ENCODE data around the gene ADGRB2.

ADGRB2 gene

GRCh38 chr1:31775210-31775999, 11.3 kb upstream of the ADGRB2 start:
- peaks cover 28% of the 10 kb centered on the region for H3K27me3 ChIP-seq (ENCODE audit: control insufficient read depth, insufficient read depth, low read length)
- H3K4me1 ChIP-seq (ENCODE audit: control insufficient read depth, insufficient read depth, low read length) = no peaks in the 10 kb centered on the region
- no peaks in the 10 kb centered on the region for H3K36me3 ChIP-seq (ENCODE audit: control insufficient read depth, insufficient read depth, low read length)
- H3K9ac ChIP-seq (ENCODE audit: low read length) = no peak overlapping the region
- no peak overlapping the region for H3K27ac ChIP-seq (ENCODE audit: low read depth, low read length)
- no peak overlapping the region for H3K4me3 ChIP-seq (ENCODE audit: low read length)

GRCh38 chr1:31774495-31774894, 10.4 kb upstream of the ADGRB2 start:
- Histone ChIP-seq H3K27ac (ENCODE audit: low read depth, low read length) (no peak overlapping the region), H3K4me1 (ENCODE audit: control insufficient read depth, insufficient read depth, low read length) (no peaks in the 10 kb centered on the region), H3K9ac (ENCODE audit: low read length) (no peak overlapping the region), H3K27me3 (ENCODE audit: control insufficient read depth, insufficient read depth, low read length) (peaks cover 28% of the 10 kb centered on the region), H3K36me3 (ENCODE audit: control insufficient read depth, insufficient read depth, low read length) (no peaks in the 10 kb centered on the region), H3K4me3 (ENCODE audit: low read length) (no peak overlapping the region)

GRCh38 chr1:31773861-31774260, 9.7 kb upstream of the ADGRB2 start:
- H3K36me3 ChIP-seq (ENCODE audit: control insufficient read depth, insufficient read depth, low read length) = no peaks in the 10 kb centered on the region
- no peak overlapping the region for H3K9ac ChIP-seq (ENCODE audit: low read length)
- no peak overlapping the region for H3K4me3 ChIP-seq (ENCODE audit: low read length)
- no peaks in the 10 kb centered on the region for H3K4me1 ChIP-seq (ENCODE audit: control insufficient read depth, insufficient read depth, low read length)
- no peak overlapping the region for H3K27ac ChIP-seq (ENCODE audit: low read depth, low read length)
- peaks cover 28% of the 10 kb centered on the region for H3K27me3 ChIP-seq (ENCODE audit: control insufficient read depth, insufficient read depth, low read length)

GRCh38 chr1:31772669-31773248, 8.6 kb upstream of the ADGRB2 start:
- no peak overlapping the region for H3K27ac ChIP-seq (ENCODE audit: low read depth, low read length)
- H3K36me3 ChIP-seq (ENCODE audit: control insufficient read depth, insufficient read depth, low read length) = no peaks in the 10 kb centered on the region
- H3K4me1 ChIP-seq (ENCODE audit: control insufficient read depth, insufficient read depth, low read length) = no peaks in the 10 kb centered on the region
- H3K9ac ChIP-seq (ENCODE audit: low read length) = no peak overlapping the region
- H3K4me3 ChIP-seq (ENCODE audit: low read length) = peak overlapping the region; percentile 43
- H3K27me3 ChIP-seq (ENCODE audit: control insufficient read depth, insufficient read depth, low read length) = peaks cover 24% of the 10 kb centered on the region

GRCh38 chr1:31771891-31772668, 7.9 kb upstream of the ADGRB2 start:
- no peak overlapping the region for H3K27ac ChIP-seq (ENCODE audit: low read depth, low read length)
- no peaks in the 10 kb centered on the region for H3K36me3 ChIP-seq (ENCODE audit: control insufficient read depth, insufficient read depth, low read length)
- no peaks in the 10 kb centered on the region for H3K4me1 ChIP-seq (ENCODE audit: control insufficient read depth, insufficient read depth, low read length)
- H3K4me3 ChIP-seq (ENCODE audit: low read length) = peak overlapping the region; percentile 43
- H3K9ac ChIP-seq (ENCODE audit: low read length) = no peak overlapping the region
- peaks cover 24% of the 10 kb centered on the region for H3K27me3 ChIP-seq (ENCODE audit: control insufficient read depth, insufficient read depth, low read length)

GRCh38 chr1:31769720-31770390, 5.7 kb upstream of the ADGRB2 start:
- Histone ChIP-seq H3K27ac (ENCODE audit: low read depth, low read length) (no peak overlapping the region), H3K36me3 (ENCODE audit: control insufficient read depth, insufficient read depth, low read length) (no peaks in the 10 kb centered on the region), H3K4me3 (ENCODE audit: low read length) (no peak overlapping the region), H3K4me1 (ENCODE audit: control insufficient read depth, insufficient read depth, low read length) (no peaks in the 10 kb centered on the region), H3K9ac (ENCODE audit: low read length) (no peak overlapping the region), H3K27me3 (ENCODE audit: control insufficient read depth, insufficient read depth, low read length) (peaks cover 22% of the 10 kb centered on the region)

- H3K4me1 ChIP-seq (ENCODE audit: control insufficient read depth, insufficient read depth, low read length) = no peaks in the 10 kb centered on the region
- no peak overlapping the region for H3K9ac ChIP-seq (ENCODE audit: low read length)
- no peak overlapping the region for H3K27ac ChIP-seq (ENCODE audit: low read depth, low read length)
- H3K36me3 ChIP-seq (ENCODE audit: control insufficient read depth, insufficient read depth, low read length) = no peaks in the 10 kb centered on the region
- H3K27me3 ChIP-seq (ENCODE audit: control insufficient read depth, insufficient read depth, low read length) = peaks cover 24% of the 10 kb centered on the region
- H3K4me3 ChIP-seq (ENCODE audit: low read length) = no peak overlapping the region
Observed at GRCh38 chr1:31768939-31769704, 5.0 kb upstream of the ADGRB2 start.

GRCh38 chr1:31768407-31768907, 4.3 kb upstream of the ADGRB2 start:
- H3K4me3 ChIP-seq (ENCODE audit: low read length) = no peak overlapping the region
- H3K36me3 ChIP-seq (ENCODE audit: control insufficient read depth, insufficient read depth, low read length) = no peaks in the 10 kb centered on the region
- no peaks in the 10 kb centered on the region for H3K4me1 ChIP-seq (ENCODE audit: control insufficient read depth, insufficient read depth, low read length)
- peaks cover 21% of the 10 kb centered on the region for H3K27me3 ChIP-seq (ENCODE audit: control insufficient read depth, insufficient read depth, low read length)
- H3K9ac ChIP-seq (ENCODE audit: low read length) = no peak overlapping the region
- no peak overlapping the region for H3K27ac ChIP-seq (ENCODE audit: low read depth, low read length)

GRCh38 chr1:31767225-31767624, 3.1 kb upstream of the ADGRB2 start:
- no peak overlapping the region for H3K4me3 ChIP-seq (ENCODE audit: low read length)
- no peaks in the 10 kb centered on the region for H3K36me3 ChIP-seq (ENCODE audit: control insufficient read depth, insufficient read depth, low read length)
- no peak overlapping the region for H3K27ac ChIP-seq (ENCODE audit: low read depth, low read length)
- peaks cover 2% of the 10 kb centered on the region for H3K4me1 ChIP-seq (ENCODE audit: control insufficient read depth, insufficient read depth, low read length)
- H3K27me3 ChIP-seq (ENCODE audit: control insufficient read depth, insufficient read depth, low read length) = peaks cover 19% of the 10 kb centered on the region
- no peak overlapping the region for H3K9ac ChIP-seq (ENCODE audit: low read length)

GRCh38 chr1:31765516-31765915, 1.4 kb upstream of the ADGRB2 start:
- H3K4me3 ChIP-seq (ENCODE audit: low read length) = no peak overlapping the region
- no peaks in the 10 kb centered on the region for H3K36me3 ChIP-seq (ENCODE audit: control insufficient read depth, insufficient read depth, low read length)
- H3K4me1 ChIP-seq (ENCODE audit: control insufficient read depth, insufficient read depth, low read length) = peaks cover 6% of the 10 kb centered on the region
- no peak overlapping the region for H3K9ac ChIP-seq (ENCODE audit: low read length)
- H3K27ac ChIP-seq (ENCODE audit: low read depth, low read length) = no peak overlapping the region
- peaks cover 27% of the 10 kb centered on the region for H3K27me3 ChIP-seq (ENCODE audit: control insufficient read depth, insufficient read depth, low read length)

- H3K4me3 ChIP-seq (ENCODE audit: low read length) = no peak overlapping the region
Observed at GRCh38 chr1:31765041-31765467, 914 bp upstream of the ADGRB2 start.

More at GRCh38 chr1:31765041-31765467, 914 bp upstream of the ADGRB2 start:
- Histone ChIP-seq H3K27ac (ENCODE audit: low read depth, low read length) (no peak overlapping the region), H3K4me1 (ENCODE audit: control insufficient read depth, insufficient read depth, low read length) (peaks cover 6% of the 10 kb centered on the region), H3K9ac (ENCODE audit: low read length) (no peak overlapping the region), H3K27me3 (ENCODE audit: control insufficient read depth, insufficient read depth, low read length) (peaks cover 27% of the 10 kb centered on the region), H3K36me3 (ENCODE audit: control insufficient read depth, insufficient read depth, low read length) (no peaks in the 10 kb centered on the region)

Measured in rectal smooth muscle tissue (tissue), 1 donor.